ENCODE measurements around the gene MUC5AC.

- TF ChIP-seq, protein P1, sequence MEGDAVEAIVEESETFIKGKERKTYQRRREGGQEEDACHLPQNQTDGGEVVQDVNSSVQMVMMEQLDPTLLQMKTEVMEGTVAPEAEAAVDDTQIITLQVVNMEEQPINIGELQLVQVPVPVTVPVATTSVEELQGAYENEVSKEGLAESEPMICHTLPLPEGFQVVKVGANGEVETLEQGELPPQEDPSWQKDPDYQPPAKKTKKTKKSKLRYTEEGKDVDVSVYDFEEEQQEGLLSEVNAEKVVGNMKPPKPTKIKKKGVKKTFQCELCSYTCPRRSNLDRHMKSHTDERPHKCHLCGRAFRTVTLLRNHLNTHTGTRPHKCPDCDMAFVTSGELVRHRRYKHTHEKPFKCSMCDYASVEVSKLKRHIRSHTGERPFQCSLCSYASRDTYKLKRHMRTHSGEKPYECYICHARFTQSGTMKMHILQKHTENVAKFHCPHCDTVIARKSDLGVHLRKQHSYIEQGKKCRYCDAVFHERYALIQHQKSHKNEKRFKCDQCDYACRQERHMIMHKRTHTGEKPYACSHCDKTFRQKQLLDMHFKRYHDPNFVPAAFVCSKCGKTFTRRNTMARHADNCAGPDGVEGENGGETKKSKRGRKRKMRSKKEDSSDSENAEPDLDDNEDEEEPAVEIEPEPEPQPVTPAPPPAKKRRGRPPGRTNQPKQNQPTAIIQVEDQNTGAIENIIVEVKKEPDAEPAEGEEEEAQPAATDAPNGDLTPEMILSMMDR (IDR thresholded peaks at IDR 0.05; ENCODE audit: low read depth, low read length), result no peak
- no peak for TF ChIP-seq EZH2phosphoT487 (IDR thresholded peaks at IDR 0.05; ENCODE audit: low read depth)
These were observed 81.9 kb downstream of the MUC5AC start for GRCh38 chr11:1239596-1240205.
